ENCODE measurements around the gene TMEM187. TPM values are rescaled to one million over a fixed set of nuclear protein-coding genes. Genes with fewer than 3 reads are reported as not detected.

TMEM187 gene
- total and polyA plus RNA-seq, 10 of the 15 experiments (the other 5 are each of a cell fraction or from before 2014, with no cell fraction given) = 0.45 to 8.5 (median 4.1) TPM

- peak overlapping the region; percentile 93 for H3K4me2 ChIP-seq (ENCODE audit: control insufficient read depth, insufficient read depth)
- WGBS (ENCODE audit: insufficient coverage, insufficient replicate concordance, low lambda C conversion rate, missing lambda C conversion rate) = 22% methylated on average over 4 of the region's 4 CpGs
- intact Hi-C loops (cut with micrococcal nuclease; ENCODE audit: unreplicated experiment) = loop anchor here (5.0 kb wide), 2 partner anchors 203 to 447 kb away; partner anchors contain the start of genes ABCD1, BCAP31 and FLNA
- TF ChIP-seq CBFB (IDR thresholded peaks at IDR 0.05; ENCODE audit: low read depth) (0 out of 2 replicates have a peak, but pooled peaks have one; percentile 14), SMARCA5 (IDR thresholded peaks at IDR 0.05) (no peak), POU2F2 (IDR thresholded peaks at IDR 0.05; ENCODE audit: borderline replicate concordance, low read depth, low read length) (peak; percentile 81), SMAD1 (IDR thresholded peaks at IDR 0.05; ENCODE audit: low read depth, partially characterized antibody) (no peak), TCF12 (IDR thresholded peaks at IDR 0.05; ENCODE audit: low read depth, low read length) (no peak), RCOR1 (conservative IDR thresholded peaks at IDR 0.05; ENCODE audit: low read depth, low read length) (no peak), PML (IDR thresholded peaks at IDR 0.05; ENCODE audit: low read length) (peak; percentile 87; the same call in 1 of the 2 replicates), IRF4 (IDR thresholded peaks at IDR 0.05; ENCODE audit: low read depth, low read length) (no peak), BCL3 (IDR thresholded peaks at IDR 0.05; ENCODE audit: borderline replicate concordance, insufficient read depth, low read depth, low read length, poor library complexity, severe bottlenecking) (peak; percentile 46), POLR2AphosphoS2 (IDR thresholded peaks at IDR 0.05; ENCODE audit: low read depth, low read length) (0 out of 2 replicates have a peak, but pooled peaks have one; percentile 75), POLR2A (IDR thresholded peaks at IDR 0.05; ENCODE audit: low read depth, low read length) (peak; percentile 83), POLR2AphosphoS5 (IDR thresholded peaks at IDR 0.05; ENCODE audit: low read length) (peak; percentile 98), ZBTB11 (CRISPR knock-in tag; IDR thresholded peaks at IDR 0.05) (no peak)
- TF ChIP-seq, protein P1, sequence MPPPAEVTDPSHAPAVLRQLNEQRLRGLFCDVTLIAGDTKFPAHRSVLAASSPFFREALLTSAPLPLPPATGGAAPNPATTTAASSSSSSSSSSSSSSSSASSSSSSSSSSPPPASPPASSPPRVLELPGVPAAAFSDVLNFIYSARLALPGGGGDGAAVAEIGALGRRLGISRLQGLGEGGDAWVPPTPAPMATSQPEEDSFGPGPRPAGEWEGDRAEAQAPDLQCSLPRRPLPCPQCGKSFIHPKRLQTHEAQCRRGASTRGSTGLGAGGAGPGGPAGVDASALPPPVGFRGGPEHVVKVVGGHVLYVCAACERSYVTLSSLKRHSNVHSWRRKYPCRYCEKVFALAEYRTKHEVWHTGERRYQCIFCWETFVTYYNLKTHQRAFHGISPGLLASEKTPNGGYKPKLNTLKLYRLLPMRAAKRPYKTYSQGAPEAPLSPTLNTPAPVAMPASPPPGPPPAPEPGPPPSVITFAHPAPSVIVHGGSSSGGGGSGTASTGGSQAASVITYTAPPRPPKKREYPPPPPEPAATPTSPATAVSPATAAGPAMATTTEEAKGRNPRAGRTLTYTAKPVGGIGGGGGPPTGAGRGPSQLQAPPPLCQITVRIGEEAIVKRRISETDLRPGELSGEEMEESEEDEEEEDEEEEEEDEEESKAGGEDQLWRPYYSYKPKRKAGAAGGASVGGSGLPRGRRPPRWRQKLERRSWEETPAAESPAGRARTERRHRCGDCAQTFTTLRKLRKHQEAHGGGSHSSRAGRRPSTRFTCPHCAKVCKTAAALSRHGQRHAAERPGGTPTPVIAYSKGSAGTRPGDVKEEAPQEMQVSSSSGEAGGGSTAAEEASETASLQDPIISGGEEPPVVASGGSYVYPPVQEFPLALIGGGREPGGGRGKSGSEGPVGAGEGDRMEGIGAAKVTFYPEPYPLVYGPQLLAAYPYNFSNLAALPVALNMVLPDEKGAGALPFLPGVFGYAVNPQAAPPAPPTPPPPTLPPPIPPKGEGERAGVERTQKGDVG (CRISPR knock-in tag; IDR thresholded peaks at IDR 0.05) = no peak
- TF ChIP-seq, protein P2, sequence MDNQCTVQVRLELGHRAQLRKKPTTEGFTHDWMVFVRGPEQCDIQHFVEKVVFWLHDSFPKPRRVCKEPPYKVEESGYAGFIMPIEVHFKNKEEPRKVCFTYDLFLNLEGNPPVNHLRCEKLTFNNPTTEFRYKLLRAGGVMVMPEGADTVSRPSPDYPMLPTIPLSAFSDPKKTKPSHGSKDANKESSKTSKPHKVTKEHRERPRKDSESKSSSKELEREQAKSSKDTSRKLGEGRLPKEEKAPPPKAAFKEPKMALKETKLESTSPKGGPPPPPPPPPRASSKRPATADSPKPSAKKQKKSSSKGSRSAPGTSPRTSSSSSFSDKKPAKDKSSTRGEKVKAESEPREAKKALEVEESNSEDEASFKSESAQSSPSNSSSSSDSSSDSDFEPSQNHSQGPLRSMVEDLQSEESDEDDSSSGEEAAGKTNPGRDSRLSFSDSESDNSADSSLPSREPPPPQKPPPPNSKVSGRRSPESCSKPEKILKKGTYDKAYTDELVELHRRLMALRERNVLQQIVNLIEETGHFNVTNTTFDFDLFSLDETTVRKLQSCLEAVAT (IDR thresholded peaks at IDR 0.05) = 0 out of 2 replicates have a peak, but pooled peaks have one; percentile 44
Measured at GRCh38 chrX:153925387-153925738, 47.2 kb upstream of the TMEM187 start.

More at GRCh38 chrX:153925387-153925738, 47.2 kb upstream of the TMEM187 start:
- ChIA-PET POLR2A (interaction anchor here (0.7 to 5.8 kb wide), 9 partner anchors 9 to 199 kb away, joined by 3 to 68 read pairs (median 4); partner anchors contain the start of genes HCFC1, IDH3G, IRAK1 and NAA10), CTCF (interaction anchor here (1.0 to 8.7 kb wide), 8 partner anchors 11 to 163 kb away, joined by 3 to 172 read pairs (median 8); partner anchors contain the start of genes NAA10 and RENBP), RAD21 (ENCODE audit: unreplicated experiment) (interaction anchor here (1.0 to 6.2 kb wide), 14 partner anchors 9 to 238 kb away, joined by 3 to 59 read pairs (median 4); partner anchors contain the start of genes HCFC1, IDH3G, NAA10 and RENBP), SMC1A (ENCODE audit: uncharacterized antibody, unreplicated experiment) (interaction anchor here (0.8 to 5.5 kb wide), 6 partner anchors 9 to 342 kb away, joined by 3 to 61 read pairs (median 4); no protein-coding TSS in a partner anchor)
- DNase-seq (ENCODE audit: low read depth, low spot score) = peak; percentile 51
- H3K9ac ChIP-seq (ENCODE audit: control insufficient read depth, insufficient read depth, low read length) = peak overlapping the region; percentile 97
- H3K36me3 ChIP-seq (ENCODE audit: control insufficient read depth in 2 of 2, insufficient read depth in 2 of 2, low read length in 1 of 2) = peaks cover 0 to 2% of the 10 kb centered on the region in 2 experiments; a peak in 2 of 4 replicates
- H3K4me3 ChIP-seq = peak overlapping the region; percentile 74
- peaks cover 39% of the 10 kb centered on the region for H3K79me2 ChIP-seq (ENCODE audit: control insufficient read depth, insufficient read depth, low read length)
- BruUV-seq (replicated peaks) = no TSS peak
- in situ Hi-C loops (cut with MboI) = loop anchor here (10.0 kb wide), 1 partner anchor 59 kb away; no protein-coding TSS in a partner anchor
- ATAC-seq = peak; percentile 6
- no peaks in the 10 kb centered on the region; the same call in 2 of the 3 replicates for H3K9me3 ChIP-seq (replicated peaks; ENCODE audit: control insufficient read depth, insufficient read depth, low read length)
- H3K4me1 ChIP-seq (ENCODE audit: control insufficient read depth, insufficient read depth, low read length) = peaks cover 9% of the 10 kb centered on the region; the same call in 1 of the 2 replicates
- H2AFZ ChIP-seq (ENCODE audit: control insufficient read depth, low read depth, low read length) = no peak overlapping the region
- H3K27ac ChIP-seq (ENCODE audit: control insufficient read depth, insufficient read depth) = peak overlapping the region; percentile 98
- H4K20me1 ChIP-seq (ENCODE audit: control insufficient read depth, insufficient read depth) = no peaks in the 10 kb centered on the region
- H3K27me3 ChIP-seq (replicated peaks in 1 of 2; ENCODE audit: control insufficient read depth in 2 of 2, insufficient read depth in 2 of 2, low read length in 1 of 2) = no peaks in the 10 kb centered on the region
- FAIRE-seq = no peak

All from GM12878 (cell line).